Measurements from ENCODE around the gene ZBTB21.

Gene ZBTB21

DNA sequence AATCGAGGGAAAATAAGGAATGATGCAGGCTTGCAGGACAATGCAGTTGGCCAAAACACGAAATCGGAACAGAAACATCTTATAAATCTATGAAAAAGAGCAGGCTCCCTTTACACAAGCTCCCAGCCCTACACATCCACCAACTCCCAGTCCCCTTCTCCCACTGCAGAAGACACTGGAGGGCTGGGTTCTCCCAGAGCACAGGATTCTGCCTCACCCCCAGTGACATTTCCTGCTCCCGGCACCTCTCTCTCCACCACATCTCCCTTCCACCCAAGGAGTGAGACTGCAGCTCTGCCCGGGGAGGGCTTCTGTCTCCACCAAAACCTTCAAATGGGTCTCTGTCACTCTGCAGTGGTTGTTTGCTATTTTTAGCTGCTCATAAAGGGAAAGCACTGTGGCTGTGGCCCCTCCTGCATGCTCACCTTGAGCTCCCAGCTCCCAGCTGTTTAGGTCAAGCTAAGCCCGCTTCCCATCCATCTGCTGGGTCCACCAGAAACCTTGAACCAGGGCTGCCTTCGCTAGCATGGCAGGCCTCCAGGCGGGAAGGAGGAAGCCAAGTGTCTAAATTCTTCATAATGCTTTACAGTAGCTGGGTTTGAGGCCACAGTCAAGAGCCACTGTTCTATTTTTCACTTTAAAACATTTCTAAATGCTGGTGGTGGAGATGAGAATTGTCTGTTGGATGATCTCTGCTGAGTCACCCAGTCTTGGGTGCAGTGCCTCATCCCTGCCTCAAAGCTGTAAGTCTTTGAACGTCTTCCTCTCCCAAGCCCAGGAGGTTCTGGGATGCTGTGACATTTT is 53.0 kb downstream of the ZBTB21 start:
- peak; percentile 50 for DNase-seq (ENCODE audit: low read depth)
- TF ChIP-seq, protein P1, sequence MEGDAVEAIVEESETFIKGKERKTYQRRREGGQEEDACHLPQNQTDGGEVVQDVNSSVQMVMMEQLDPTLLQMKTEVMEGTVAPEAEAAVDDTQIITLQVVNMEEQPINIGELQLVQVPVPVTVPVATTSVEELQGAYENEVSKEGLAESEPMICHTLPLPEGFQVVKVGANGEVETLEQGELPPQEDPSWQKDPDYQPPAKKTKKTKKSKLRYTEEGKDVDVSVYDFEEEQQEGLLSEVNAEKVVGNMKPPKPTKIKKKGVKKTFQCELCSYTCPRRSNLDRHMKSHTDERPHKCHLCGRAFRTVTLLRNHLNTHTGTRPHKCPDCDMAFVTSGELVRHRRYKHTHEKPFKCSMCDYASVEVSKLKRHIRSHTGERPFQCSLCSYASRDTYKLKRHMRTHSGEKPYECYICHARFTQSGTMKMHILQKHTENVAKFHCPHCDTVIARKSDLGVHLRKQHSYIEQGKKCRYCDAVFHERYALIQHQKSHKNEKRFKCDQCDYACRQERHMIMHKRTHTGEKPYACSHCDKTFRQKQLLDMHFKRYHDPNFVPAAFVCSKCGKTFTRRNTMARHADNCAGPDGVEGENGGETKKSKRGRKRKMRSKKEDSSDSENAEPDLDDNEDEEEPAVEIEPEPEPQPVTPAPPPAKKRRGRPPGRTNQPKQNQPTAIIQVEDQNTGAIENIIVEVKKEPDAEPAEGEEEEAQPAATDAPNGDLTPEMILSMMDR (IDR thresholded peaks at IDR 0.05; ENCODE audit: control insufficient read depth, insufficient read depth, low read depth, low read length, missing control alignments), result peak; percentile 1
- H3K4me3 ChIP-seq (ENCODE audit: control insufficient read depth, low read depth, low read length), result no peak overlapping the region

DNA sequence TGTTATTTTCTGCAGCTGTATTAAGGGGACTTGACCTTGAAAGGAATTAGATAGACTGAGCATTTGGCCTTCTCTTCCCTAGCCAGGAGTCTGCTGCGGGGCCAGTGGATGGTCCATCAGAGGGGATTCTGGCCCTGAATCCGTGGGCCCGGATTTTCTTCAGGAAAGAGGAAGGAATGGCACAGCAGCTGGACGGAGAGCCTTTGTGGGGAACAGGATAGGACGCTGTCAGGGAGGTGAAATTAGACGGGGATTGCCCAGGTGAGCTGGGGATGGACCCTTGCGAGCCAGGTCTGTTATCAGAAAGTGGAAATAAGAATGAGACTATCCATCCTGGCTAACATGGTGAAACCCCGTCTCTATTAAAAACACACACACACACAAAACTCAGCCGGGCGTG is 54.6 kb downstream of the ZBTB21 start:
- no peak for DNase-seq (ENCODE audit: low read depth)
- TF ChIP-seq, protein P1 (IDR thresholded peaks at IDR 0.05; ENCODE audit: control insufficient read depth, insufficient read depth, low read depth, low read length, missing control alignments), result no peak
- H3K4me3 ChIP-seq (ENCODE audit: control insufficient read depth, low read depth, low read length), result no peak overlapping the region

DNA sequence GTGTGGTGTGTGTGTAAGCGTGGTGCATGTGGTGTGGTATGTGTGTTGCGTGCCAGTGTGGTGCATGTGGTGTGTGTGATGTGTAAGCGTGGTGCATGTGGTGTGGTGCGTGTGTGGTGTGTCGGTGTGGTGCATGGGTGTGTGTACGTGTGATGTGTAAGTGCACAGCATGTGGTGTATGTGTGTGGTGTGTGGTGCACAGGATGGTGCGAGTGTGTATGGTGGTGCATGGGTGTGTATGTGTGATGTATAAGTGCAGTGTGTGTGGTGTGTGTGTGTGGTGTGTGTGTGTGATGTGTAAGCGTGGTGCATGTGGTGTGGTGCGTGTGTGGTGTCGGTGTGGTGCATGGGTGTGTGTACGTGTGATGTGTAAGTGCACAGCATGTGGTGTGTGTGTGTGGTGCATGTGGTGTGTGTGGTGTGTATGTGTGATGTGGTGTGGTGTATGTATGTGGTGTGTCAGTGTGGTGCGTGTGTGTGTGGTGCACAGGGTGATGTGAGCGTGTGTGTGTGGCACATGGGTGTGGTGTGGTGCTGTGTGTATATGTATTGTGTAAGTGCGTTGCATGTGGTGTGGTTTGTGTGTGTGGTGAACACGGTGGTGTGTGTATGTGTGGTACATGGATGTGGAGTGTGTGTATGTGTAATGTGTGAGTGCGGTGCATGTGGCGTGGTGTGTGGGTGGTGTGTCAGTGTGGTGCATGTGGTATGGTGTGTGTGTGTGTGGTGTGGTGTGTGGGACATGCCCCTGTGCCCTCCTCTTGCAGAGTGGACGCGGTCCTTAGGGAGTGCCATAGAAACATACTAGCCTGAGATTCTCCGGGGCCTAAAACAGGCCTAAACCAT is 55.3 kb downstream of the ZBTB21 start:
- H3K4me3 ChIP-seq (ENCODE audit: control insufficient read depth, low read depth, low read length), result no peak overlapping the region
- no peak for DNase-seq (ENCODE audit: low read depth)
- TF ChIP-seq, protein P1 (IDR thresholded peaks at IDR 0.05; ENCODE audit: control insufficient read depth, insufficient read depth, low read depth, low read length, missing control alignments), result no peak

DNA sequence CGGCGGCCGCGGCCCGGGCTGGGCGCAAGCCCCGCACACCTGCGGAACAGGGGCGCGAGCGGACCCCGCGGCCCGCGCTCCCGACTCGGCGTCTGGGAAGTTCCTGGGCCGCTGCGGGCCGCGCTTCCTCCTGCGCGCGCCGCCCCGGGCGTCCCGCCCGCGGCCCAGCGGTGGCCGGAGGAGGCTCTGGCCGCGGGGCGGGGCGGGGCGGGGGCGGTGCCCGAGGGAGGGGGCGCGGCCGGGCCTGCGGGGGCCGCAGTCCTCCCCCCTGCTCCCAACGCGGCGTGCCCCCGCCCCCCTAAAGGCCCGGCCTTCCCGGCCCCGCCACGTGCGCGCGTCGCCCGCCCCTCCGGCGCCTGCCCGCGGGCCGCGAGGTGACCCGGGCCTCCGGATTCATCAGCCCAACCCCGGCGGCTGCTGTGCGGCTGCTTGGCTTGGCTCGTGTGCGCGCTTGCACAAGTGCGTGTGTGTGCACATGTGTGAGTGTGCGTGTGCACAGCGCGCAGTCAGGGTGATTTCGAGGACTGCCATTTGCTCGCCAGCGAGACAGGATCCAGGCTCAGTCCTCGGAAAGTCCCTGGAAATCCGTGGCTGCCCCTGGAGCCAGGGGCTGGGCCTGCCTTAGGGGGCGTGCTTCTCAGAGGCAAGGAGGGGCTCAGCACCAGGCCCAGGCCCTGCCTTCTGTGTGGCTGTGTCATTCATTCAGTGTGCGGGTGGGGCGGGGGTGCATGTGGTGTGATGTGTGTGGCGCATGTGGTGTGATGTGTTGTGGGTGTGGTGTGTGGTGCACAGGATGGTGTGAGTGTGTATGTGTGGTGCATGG is 56.1 kb downstream of the ZBTB21 start, which contains the start of gene C2CD2:
Gene C2CD2 (minus strand): TSS at position 188 of the 823 bp plus-strand sequence. CDS start 370 bp downstream, outside the sequence.
- TF ChIP-seq, protein P1 (IDR thresholded peaks at IDR 0.05; ENCODE audit: control insufficient read depth, insufficient read depth, low read depth, low read length, missing control alignments), result no peak
- no peak for DNase-seq (ENCODE audit: low read depth)
- peak within 1 kb of the TSS; percentile 82 for H3K4me3 ChIP-seq (ENCODE audit: control insufficient read depth, low read depth, low read length)

DNA sequence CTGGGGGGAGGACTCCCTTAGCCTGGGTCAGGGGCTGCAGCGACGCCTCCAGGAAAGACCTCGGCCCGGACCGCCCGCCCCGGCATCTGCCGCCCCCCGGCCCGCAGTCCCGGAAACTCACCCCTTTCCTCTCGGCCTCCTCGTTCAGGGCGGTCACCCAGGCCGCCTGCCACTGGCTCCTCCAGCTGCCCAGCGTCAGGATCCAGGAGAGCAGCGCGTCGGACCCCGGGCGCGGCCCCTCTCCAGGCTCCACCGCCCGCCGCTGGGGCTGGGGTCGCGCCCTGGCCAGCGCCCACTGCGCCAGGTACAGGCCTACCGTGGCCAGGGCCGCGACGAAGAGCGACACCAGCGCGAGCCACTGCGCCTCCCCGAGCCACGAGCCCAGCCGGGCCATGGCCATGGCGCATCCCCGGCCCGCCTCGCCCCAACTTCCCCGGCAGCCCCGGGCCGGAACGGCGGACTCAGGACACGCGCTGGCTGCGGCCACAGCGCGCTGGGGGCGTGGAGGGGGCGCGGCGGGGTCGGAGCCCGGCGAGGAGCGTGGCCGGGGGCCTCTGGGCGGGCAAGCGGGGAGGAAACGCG is 56.8 kb downstream of the ZBTB21 start:
- peak overlapping the region; percentile 82 for H3K4me3 ChIP-seq (ENCODE audit: control insufficient read depth, low read depth, low read length)
- no peak for DNase-seq (ENCODE audit: low read depth)
- TF ChIP-seq, protein P1 (IDR thresholded peaks at IDR 0.05; ENCODE audit: control insufficient read depth, insufficient read depth, low read depth, low read length, missing control alignments), result no peak

All from AG09309 (cell line).